Measurements from ENCODE around the gene VSIG10.
A peak's percentile ranks its signal among the peaks of the same experiment; 100 is the strongest.

VSIG10 gene

DNA sequence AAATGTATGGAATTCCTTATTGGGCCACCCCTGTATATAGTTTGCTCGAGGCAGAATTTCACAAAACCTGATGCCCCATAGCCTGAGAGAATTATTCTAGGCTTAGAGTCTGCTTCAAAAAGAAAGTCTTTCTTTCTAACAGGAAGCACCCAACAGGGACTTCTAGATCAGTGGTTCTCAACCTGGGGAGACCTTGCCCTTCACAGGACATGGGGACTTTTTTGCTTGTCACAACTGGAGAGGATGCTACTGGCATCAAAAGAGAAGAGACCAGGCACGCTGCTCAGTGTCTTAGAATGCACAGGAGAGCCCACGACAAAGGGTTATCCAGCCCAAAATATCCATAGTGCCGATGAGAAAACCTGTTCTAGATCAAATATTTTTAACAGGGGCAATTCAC is 61.7 kb downstream of the VSIG10 start:
- no peaks in the 10 kb centered on the region for H3K4me1 ChIP-seq (ENCODE audit: control insufficient read depth, low read depth, low read length)
- no peak overlapping the region for H3K4me3 ChIP-seq (ENCODE audit: low read length)
- H3K36me3 ChIP-seq (ENCODE audit: control insufficient read depth, insufficient read depth, low read length) = peaks cover 21% of the 10 kb centered on the region
- H3K9ac ChIP-seq (ENCODE audit: low read length) = no peak overlapping the region
- peaks cover 8% of the 10 kb centered on the region for H3K79me1 ChIP-seq (ENCODE audit: low read length)
- no peak overlapping the region for H2AK5ac ChIP-seq (ENCODE audit: low read length)
- H2BK15ac ChIP-seq (replicated peaks; ENCODE audit: low read depth) = no peak overlapping the region
- no peak overlapping the region for H3K56ac ChIP-seq (ENCODE audit: low read length)
- no peak overlapping the region for H4K5ac ChIP-seq (ENCODE audit: low read length)
- H3K18ac ChIP-seq (ENCODE audit: low read length) = no peak overlapping the region
- no peak overlapping the region for H2BK5ac ChIP-seq (ENCODE audit: low read length)
- no CpG with 5 or more reads among the region's 4 CpGs for WGBS (ENCODE audit: extremely low coverage, insufficient coverage, low lambda C conversion rate)
- H3K27ac ChIP-seq (ENCODE audit: low read depth, low read length) = no peak overlapping the region
- no peak overlapping the region for H3K4ac ChIP-seq (ENCODE audit: low read depth, low read length)
- no peak overlapping the region for H3K23ac ChIP-seq (ENCODE audit: low read length)
- H3K79me2 ChIP-seq (ENCODE audit: control insufficient read depth, insufficient read depth, low read length) = no peaks in the 10 kb centered on the region
- H4K8ac ChIP-seq (ENCODE audit: low read depth, low read length) = no peak overlapping the region
- no peaks in the 10 kb centered on the region for H3K27me3 ChIP-seq (ENCODE audit: insufficient read depth, low read length, poor library complexity)
- no peak overlapping the region for H3K4me2 ChIP-seq (ENCODE audit: low read length)
- H2BK120ac ChIP-seq (ENCODE audit: low read depth, low read length) = no peak overlapping the region
- DNase-seq = no peak

DNA sequence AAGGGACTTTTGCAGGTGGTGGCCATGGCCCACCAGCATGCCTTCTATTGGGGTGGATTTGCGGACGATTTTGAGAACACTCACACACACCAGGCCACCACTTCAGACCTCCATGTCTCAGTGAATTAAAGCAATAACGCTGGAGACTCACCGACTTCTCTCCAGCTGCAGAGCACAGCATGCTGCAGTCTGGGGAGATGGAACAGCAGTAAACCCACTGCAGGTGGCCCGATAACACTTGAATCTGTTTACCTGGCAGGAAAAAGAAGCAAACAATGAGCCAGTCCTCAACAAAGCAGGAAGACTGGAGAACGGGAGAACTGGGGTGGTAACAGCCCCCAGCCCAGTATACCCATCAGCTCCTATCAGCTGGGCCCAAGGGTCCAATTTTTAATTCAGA is 65.7 kb downstream of the VSIG10 start:
- Histone ChIP-seq H4K8ac (ENCODE audit: low read depth, low read length) (no peak overlapping the region), H3K23ac (ENCODE audit: low read length) (no peak overlapping the region), H3K79me2 (ENCODE audit: control insufficient read depth, insufficient read depth, low read length) (no peaks in the 10 kb centered on the region), H3K27me3 (ENCODE audit: insufficient read depth, low read length, poor library complexity) (no peaks in the 10 kb centered on the region), H3K9ac (ENCODE audit: low read length) (no peak overlapping the region), H3K79me1 (ENCODE audit: low read length) (no peaks in the 10 kb centered on the region), H3K36me3 (ENCODE audit: control insufficient read depth, insufficient read depth, low read length) (peaks cover 36% of the 10 kb centered on the region), H3K27ac (ENCODE audit: low read depth, low read length) (no peak overlapping the region), H3K4me3 (ENCODE audit: low read length) (no peak overlapping the region), H2BK15ac (replicated peaks; ENCODE audit: low read depth) (no peak overlapping the region), H3K4me1 (ENCODE audit: control insufficient read depth, low read depth, low read length) (no peaks in the 10 kb centered on the region), H3K18ac (ENCODE audit: low read length) (no peak overlapping the region), H2BK5ac (ENCODE audit: low read length) (no peak overlapping the region), H3K4me2 (ENCODE audit: low read length) (no peak overlapping the region), H3K4ac (ENCODE audit: low read depth, low read length) (no peak overlapping the region), H2AK5ac (ENCODE audit: low read length) (no peak overlapping the region), H4K5ac (ENCODE audit: low read length) (no peak overlapping the region), H2BK120ac (ENCODE audit: low read depth, low read length) (no peak overlapping the region), H3K56ac (ENCODE audit: low read length) (no peak overlapping the region)
- no peak for DNase-seq
- no CpG with 5 or more reads among the region's 6 CpGs for WGBS (ENCODE audit: extremely low coverage, insufficient coverage, low lambda C conversion rate)

DNA sequence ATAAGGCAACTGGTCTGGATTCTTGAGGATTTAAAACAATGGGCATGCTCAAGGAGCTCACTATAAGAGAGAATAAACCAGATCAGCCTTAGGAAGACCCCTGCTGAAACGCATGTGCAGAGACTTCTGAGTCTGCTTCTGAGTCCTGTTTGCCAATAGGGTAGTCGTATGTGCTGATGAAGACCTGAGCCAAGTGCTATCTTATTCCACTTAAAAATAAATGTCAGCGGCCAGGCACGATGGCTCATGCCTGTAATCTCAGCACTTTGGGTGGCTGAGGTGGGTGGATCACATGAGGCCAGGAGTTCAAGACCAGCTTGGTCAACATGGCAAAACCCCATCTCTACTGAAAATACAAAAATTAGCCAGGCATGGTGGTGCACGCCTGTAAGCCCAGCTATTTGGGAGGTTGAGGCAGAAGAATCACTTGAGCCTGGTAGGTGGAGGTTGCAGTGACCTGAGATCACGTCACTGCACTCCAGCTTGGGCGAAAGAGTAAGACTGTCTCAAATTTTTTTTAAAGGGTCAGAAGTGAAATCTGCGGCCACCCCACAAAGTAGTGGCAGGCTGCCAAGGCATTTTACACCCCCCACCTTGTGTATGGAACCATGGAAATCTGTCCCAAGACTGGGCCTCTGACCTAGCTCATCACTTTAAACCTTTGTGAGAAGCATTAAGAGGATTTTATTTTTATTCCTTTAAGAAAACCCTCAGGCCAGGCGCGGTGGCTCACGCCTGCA is 67.0 kb downstream of the VSIG10 start:
- H3K27ac ChIP-seq (ENCODE audit: low read depth, low read length) = no peak overlapping the region
- no peak overlapping the region for H4K5ac ChIP-seq (ENCODE audit: low read length)
- no peak overlapping the region for H2BK5ac ChIP-seq (ENCODE audit: low read length)
- no peak overlapping the region for H4K8ac ChIP-seq (ENCODE audit: low read depth, low read length)
- H2AK5ac ChIP-seq (ENCODE audit: low read length) = no peak overlapping the region
- H3K79me1 ChIP-seq (ENCODE audit: low read length) = no peaks in the 10 kb centered on the region
- H3K79me2 ChIP-seq (ENCODE audit: control insufficient read depth, insufficient read depth, low read length) = no peaks in the 10 kb centered on the region
- H3K4me3 ChIP-seq (ENCODE audit: low read length) = no peak overlapping the region
- H3K18ac ChIP-seq (ENCODE audit: low read length) = no peak overlapping the region
- DNase-seq = no peak
- no peak overlapping the region for H2BK120ac ChIP-seq (ENCODE audit: low read depth, low read length)
- no peak overlapping the region for H3K4ac ChIP-seq (ENCODE audit: low read depth, low read length)
- no peak overlapping the region for H3K9ac ChIP-seq (ENCODE audit: low read length)
- no peaks in the 10 kb centered on the region for H3K27me3 ChIP-seq (ENCODE audit: insufficient read depth, low read length, poor library complexity)
- H2BK15ac ChIP-seq (replicated peaks; ENCODE audit: low read depth) = no peak overlapping the region
- no peak overlapping the region for H3K23ac ChIP-seq (ENCODE audit: low read length)
- no peak overlapping the region for H3K4me2 ChIP-seq (ENCODE audit: low read length)
- no CpG with 5 or more reads among the region's 11 CpGs for WGBS (ENCODE audit: extremely low coverage, insufficient coverage, low lambda C conversion rate)
- H3K4me1 ChIP-seq (ENCODE audit: control insufficient read depth, low read depth, low read length) = no peaks in the 10 kb centered on the region
- no peak overlapping the region for H3K56ac ChIP-seq (ENCODE audit: low read length)
- H3K36me3 ChIP-seq (ENCODE audit: control insufficient read depth, insufficient read depth, low read length) = peaks cover 32% of the 10 kb centered on the region

DNA sequence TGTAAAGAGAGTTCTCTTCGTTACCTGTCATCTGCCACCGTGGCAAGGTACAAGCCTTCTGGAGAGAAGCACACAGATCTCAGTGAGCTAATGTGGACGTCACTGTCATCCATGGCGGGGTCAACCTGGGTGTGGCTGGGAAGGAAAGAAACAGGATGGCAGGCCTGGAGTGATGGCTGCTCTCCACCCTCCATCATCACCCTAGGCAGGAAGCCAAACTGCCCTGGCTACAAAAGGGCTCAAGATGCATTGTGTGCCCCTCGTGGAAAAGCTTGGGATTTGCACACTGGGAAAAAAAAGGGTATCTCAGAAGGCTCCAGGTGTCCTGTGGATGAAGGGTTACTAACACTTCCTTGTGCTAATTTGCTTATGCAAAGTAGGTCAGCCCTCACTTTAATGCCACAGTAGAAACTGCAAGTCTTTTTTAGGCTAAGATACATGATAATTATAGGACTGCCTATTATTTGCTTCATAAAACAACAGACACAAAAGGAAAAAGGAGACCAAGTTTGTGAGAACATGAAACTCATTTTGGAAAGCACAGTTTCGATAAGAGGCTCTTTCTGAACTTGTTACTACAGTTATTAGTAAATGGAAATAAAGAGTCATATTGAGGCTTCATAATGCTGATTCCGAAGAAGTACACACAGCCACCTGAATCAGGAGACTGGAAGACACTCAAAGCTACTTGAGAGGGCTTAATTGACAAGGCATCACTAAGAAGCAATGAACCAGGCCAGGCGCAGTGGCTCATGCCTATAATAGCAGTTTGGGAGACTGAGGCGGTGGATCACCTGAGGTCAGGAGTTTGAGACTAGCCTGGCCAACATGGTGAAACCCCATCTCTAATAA is 68.4 kb downstream of the VSIG10 start:
- Histone ChIP-seq H3K27me3 (ENCODE audit: insufficient read depth, low read length, poor library complexity) (no peaks in the 10 kb centered on the region), H3K4me3 (ENCODE audit: low read length) (no peak overlapping the region), H3K56ac (ENCODE audit: low read length) (no peak overlapping the region), H3K79me1 (ENCODE audit: low read length) (no peaks in the 10 kb centered on the region), H3K79me2 (ENCODE audit: control insufficient read depth, insufficient read depth, low read length) (no peaks in the 10 kb centered on the region), H4K8ac (ENCODE audit: low read depth, low read length) (no peak overlapping the region), H2BK5ac (ENCODE audit: low read length) (no peak overlapping the region), H3K4ac (ENCODE audit: low read depth, low read length) (no peak overlapping the region), H3K36me3 (ENCODE audit: control insufficient read depth, insufficient read depth, low read length) (peaks cover 27% of the 10 kb centered on the region), H2AK5ac (ENCODE audit: low read length) (no peak overlapping the region), H2BK120ac (ENCODE audit: low read depth, low read length) (no peak overlapping the region), H2BK15ac (replicated peaks; ENCODE audit: low read depth) (no peak overlapping the region), H3K9ac (ENCODE audit: low read length) (no peak overlapping the region), H3K4me1 (ENCODE audit: control insufficient read depth, low read depth, low read length) (no peaks in the 10 kb centered on the region), H3K27ac (ENCODE audit: low read depth, low read length) (peak overlapping the region; percentile 7), H3K18ac (ENCODE audit: low read length) (no peak overlapping the region), H4K5ac (ENCODE audit: low read length) (no peak overlapping the region), H3K4me2 (ENCODE audit: low read length) (no peak overlapping the region), H3K23ac (ENCODE audit: low read length) (no peak overlapping the region)
- no CpG with 5 or more reads among the region's 9 CpGs for WGBS (ENCODE audit: extremely low coverage, insufficient coverage, low lambda C conversion rate)
- peak; percentile 48 for DNase-seq

DNA sequence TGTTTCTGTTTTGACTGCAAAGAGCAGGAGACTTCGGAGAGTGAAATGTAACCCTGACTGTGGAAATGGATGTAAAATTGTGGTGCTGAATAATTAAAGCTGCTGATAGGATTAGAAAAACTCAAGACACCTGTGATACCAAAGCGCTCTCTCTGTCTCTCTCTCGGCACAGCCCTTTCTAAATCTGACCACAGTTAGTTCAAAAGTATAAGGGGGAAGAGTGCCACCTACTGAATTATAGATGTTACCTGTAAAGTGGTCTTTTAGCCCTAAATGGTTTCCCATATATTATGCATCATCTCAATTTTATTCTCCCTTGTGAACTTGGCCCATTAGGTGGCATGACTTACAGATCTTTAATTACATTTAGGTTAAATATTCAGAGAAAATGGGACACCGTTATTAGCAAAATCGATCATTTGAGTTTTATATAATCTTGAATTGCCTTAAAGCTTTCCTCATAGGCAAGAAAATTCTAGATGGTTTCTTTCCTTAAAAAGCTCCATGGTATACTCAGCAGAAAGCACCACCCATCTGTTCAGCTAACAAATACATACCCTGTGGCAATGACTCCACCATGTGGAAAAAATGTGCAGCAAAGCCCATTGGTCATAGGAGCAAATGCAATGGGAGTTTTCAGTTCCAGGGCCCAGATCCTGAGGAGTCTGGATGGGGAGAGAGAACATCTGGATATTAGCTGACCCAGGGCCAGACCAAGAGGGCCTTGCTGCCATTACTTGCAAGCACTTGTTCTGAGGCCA is 69.2 kb downstream of the VSIG10 start:
- Histone ChIP-seq H4K8ac (ENCODE audit: low read depth, low read length) (no peak overlapping the region), H3K4me2 (ENCODE audit: low read length) (no peak overlapping the region), H3K27ac (ENCODE audit: low read depth, low read length) (peak overlapping the region; percentile 7), H3K27me3 (ENCODE audit: insufficient read depth, low read length, poor library complexity) (no peaks in the 10 kb centered on the region), H3K36me3 (ENCODE audit: control insufficient read depth, insufficient read depth, low read length) (peaks cover 28% of the 10 kb centered on the region), H2BK15ac (replicated peaks; ENCODE audit: low read depth) (no peak overlapping the region), H3K4me3 (ENCODE audit: low read length) (no peak overlapping the region), H4K5ac (ENCODE audit: low read length) (no peak overlapping the region), H3K79me1 (ENCODE audit: low read length) (no peaks in the 10 kb centered on the region), H3K4me1 (ENCODE audit: control insufficient read depth, low read depth, low read length) (no peaks in the 10 kb centered on the region), H3K9ac (ENCODE audit: low read length) (no peak overlapping the region), H3K79me2 (ENCODE audit: control insufficient read depth, insufficient read depth, low read length) (no peaks in the 10 kb centered on the region), H2BK5ac (ENCODE audit: low read length) (no peak overlapping the region), H3K56ac (ENCODE audit: low read length) (no peak overlapping the region), H2BK120ac (ENCODE audit: low read depth, low read length) (no peak overlapping the region), H3K23ac (ENCODE audit: low read length) (no peak overlapping the region), H3K4ac (ENCODE audit: low read depth, low read length) (no peak overlapping the region), H3K18ac (ENCODE audit: low read length) (no peak overlapping the region), H2AK5ac (ENCODE audit: low read length) (no peak overlapping the region)
- DNase-seq = peak; percentile 70
- no CpG with 5 or more reads among the region's 5 CpGs for WGBS (ENCODE audit: extremely low coverage, insufficient coverage, low lambda C conversion rate)

All from mesendoderm (in vitro differentiated cells).